GM19455 (cell line): ENCODE results near the gene NBPF3.
"Not testable (repeated sequence)": the region's sequence is repeated elsewhere in the genome, so short reads cannot be mapped to it uniquely, and the experiment has no call there.

Source experiments
- ATAC-seq: cut with Tn5 transposase; IDR thresholded peaks from one replicate; pipeline ENCODE4 v1.9.1; 2021; ENCODE audit not compliant: unreplicated experiment

NBPF3 gene

DNA sequence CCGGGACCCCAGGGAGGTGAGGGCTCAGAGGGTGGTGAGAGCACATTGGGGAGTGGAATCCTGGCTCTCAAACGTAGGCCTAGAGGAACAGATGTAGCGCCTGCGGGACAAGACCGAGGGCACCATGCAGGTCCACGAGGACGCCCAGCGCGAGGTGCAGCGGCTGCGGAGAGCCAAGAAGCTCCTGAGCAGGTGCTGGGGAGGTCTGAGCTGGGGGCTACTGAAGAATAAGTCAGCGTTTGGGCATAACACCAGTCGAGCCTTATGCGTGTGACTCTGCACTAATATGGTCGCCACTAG is 2.6 kb upstream of the NBPF3 start:
- ATAC-seq = no peak

DNA sequence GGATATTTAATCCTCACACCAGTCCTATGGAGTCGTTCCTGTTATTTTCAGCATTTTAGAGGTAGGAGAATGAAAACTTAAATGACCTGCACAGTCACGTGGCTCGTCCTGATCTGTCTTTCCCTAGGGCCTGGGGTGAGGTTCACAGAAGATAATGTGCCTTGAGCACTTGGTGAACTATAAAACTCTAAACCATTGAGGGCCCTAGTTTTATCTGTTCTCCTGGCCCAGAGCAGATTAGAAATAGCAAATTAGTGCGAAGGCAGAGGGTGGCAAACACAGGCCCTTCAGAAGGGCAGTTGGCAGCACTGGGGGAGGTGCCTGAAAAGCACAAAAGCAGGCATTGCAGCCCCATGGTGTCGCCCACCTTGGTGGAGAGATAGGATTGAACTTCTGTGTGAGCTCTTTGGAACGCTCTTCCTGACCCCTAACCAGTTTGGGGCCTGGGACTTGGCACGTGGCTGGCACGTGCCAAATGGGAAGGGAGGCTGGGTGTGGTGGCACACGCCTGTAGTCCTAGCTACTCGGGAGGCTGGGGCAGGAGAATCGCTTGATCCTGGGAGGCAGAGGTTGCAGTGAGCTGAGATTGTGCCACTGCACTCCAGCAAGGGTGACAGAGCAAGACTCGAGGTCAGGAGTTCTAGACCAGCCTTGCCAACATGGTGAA is 1.2 kb upstream of the NBPF3 start:
- not testable (repeated sequence) for ATAC-seq

- no peak for ATAC-seq
Observed at GRCh38 chr1:21439345-21439720, 604 bp upstream of the NBPF3 start.

- not testable (repeated sequence) for ATAC-seq
Observed at GRCh38 chr1:21440630-21441125, 741 bp downstream of the NBPF3 start.

GRCh38 chr1:21446647-21447046 is 6.7 kb downstream of the NBPF3 start:
- not testable (repeated sequence) for ATAC-seq

DNA sequence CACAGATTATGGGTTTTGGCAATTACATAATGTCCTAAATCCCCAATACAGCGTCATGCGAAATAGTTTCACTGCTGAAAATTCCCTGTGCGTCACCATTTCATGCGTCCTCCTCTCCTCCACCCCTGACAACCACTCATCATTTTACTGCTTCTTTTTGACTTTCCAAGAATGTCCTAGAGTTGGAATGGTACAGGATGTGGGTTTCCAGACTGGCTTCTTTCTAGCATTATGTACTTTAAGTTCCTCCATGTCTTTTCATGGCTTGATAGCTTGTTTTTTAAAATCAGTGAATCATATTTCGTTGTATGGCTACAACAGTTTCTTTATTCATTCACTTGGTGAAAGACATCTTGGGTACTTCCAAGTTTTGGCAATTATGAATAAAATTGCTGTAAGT is 7.4 kb downstream of the NBPF3 start:
- no peak for ATAC-seq

GRCh38 chr1:21449906-21450305 is 10.0 kb downstream of the NBPF3 start:
- ATAC-seq = no peak

GRCh38 chr1:21451212-21451611 is 11.3 kb downstream of the NBPF3 start:
- no peak for ATAC-seq

GRCh38 chr1:21451981-21452411 is 12.1 kb downstream of the NBPF3 start:
- ATAC-seq = no peak

DNA sequence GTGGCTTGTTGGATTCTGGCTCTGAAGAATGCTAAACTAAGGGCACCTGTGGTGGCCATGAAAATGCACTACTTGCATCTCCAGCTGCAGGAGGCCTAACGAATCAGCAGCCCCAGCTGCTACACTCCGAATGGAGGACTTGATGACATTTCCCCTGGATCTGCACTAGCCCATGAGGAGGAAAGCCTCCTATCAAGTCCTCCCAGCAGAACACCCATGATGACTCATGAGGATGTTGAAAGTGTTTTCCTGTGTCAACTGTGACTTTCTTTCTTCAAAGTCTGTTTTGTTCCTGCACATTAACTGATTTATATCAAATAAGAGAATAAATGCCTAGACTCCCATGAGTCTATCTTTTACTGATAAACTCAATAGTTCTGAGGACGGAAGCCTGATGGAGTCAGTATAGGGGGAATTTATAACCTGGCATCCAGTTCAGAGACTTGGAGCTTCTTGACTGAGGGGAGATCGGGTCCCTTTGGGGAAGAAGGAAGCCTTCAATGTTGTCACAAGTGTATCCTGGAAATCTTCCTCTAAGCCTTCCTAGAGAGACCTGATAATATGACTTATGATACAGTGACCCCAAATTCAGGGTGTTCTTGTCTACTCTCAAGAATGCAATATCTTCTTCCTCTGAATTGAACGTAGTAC is 14.2 kb downstream of the NBPF3 start:
- ATAC-seq = not testable (repeated sequence)

DNA sequence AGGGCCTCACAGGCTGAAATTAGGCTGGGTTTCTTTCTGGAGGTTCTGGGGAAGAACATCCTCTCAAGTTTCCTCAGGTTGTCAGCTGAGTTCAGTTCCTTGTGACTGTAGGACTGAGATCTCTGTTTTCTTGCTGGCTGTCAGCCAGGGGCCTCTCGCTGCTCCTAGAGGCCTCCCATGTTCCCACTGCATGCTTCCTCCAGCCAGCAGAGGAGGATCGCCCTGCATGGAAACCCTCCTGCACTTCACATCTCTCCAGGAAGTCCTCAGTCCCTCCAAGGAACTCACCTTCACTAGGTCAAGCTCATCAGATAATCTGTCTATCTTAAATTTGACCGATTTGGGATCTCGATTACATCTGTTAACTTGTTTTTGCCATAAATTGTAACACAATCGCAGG is 15.0 kb downstream of the NBPF3 start:
- not testable (repeated sequence) for ATAC-seq

- ATAC-seq = no peak
Observed at GRCh38 chr1:21457654-21458053, 17.7 kb downstream of the NBPF3 start.

DNA sequence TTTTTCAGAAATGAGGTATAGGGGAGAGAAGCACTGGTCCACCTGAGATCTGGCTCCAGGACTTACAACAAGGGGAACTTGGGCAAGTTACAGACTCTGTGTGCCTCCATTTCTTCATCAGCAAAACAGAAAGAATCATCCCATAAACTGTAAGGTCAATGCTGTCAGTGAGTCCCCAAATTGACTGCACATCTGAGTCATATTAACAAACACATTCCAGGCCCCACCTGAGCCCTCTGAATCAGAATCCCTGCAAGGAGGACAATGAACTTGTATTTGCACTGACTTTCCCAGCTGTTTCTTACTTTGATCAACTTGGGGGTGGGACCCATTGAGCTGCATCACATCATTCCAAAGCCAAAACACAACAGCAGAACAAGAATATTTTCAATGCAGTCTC is 25.2 kb downstream of the NBPF3 start:
- not testable (repeated sequence) for ATAC-seq

DNA sequence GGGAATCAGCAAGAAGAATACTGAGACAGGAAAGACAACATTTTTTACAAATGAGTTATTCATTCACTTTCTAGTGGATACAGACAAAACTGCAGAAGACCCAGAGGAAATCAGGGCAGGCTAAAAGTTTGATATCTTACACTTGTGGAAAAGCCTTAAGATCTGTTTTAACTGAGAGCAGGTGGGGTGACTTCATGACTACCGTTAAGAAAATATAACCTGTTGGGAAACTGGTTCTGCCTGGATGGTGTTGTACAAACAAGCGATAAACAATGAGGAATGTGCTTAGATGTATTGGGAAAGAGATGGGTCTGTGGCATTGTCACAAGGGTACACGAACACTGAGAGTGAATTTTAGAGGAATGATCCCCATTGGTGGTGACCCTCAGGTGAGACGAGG is 28.0 kb downstream of the NBPF3 start:
- not testable (repeated sequence) for ATAC-seq

- ATAC-seq = no peak
Observed at GRCh38 chr1:21468599-21468998, 28.7 kb downstream of the NBPF3 start.

- ATAC-seq = no peak
Observed at GRCh38 chr1:21469581-21469980, 29.6 kb downstream of the NBPF3 start.

GRCh38 chr1:21472861-21473260 is 32.9 kb downstream of the NBPF3 start:
- no peak for ATAC-seq

DNA sequence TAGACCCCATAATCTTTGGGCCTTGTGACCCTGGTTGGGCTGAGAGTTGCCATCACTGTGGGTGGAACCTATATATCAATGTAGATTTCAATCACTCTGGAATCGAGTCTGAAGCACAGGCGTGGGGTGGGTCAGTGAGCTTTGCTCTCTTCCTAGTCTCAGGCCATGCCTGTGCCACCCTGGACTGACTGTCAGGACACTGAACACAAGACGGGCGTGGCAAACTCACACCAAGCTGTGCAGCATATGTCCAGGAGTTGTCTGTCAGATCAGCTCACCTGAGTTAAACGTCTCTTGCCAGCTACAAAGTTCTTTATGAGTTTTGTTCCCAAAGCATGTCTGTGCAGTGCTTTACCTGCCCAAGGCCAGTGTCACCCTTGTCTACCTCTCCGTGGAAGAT is 38.4 kb downstream of the NBPF3 start:
- no peak for ATAC-seq

DNA sequence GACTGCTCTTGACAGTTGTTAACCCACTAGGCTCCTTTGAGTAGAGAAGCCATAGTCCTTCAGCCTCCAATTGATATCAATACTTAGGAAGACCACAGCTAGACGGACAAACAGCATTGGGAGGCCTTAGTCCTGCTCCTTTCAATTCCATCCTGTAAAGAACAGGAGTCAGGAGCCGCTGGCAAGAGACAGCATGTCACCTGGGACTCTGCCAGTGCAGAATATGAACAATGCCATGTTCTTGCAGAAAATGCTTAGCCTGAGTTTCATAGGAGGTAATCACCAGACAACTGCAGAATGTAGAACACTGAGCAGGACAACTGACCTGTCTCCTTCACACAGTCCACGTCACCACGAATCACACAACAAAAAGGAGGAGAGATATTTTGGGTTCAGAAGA is 43.9 kb downstream of the NBPF3 start:
- not testable (repeated sequence) for ATAC-seq

- no peak for ATAC-seq
Observed at GRCh38 chr1:21489146-21489545, 49.2 kb downstream of the NBPF3 start.

- no peak for ATAC-seq
Observed at GRCh38 chr1:21490774-21491487, 51.0 kb downstream of the NBPF3 start.
